Nephron (organoid): ENCODE results near the gene MACC1.
A peak's percentile ranks its signal among the peaks of the same experiment; 100 is the strongest.

Experiments
- H3K27ac Mint-ChIP-seq, 3 experiments: 2 replicates each; pipeline ENCODE4 v1.8.0; 2020; ENCODE audit warnings: mixed read lengths in 3 of 3, mild to moderate bottlenecking in 2 of 3, moderate library complexity in 1 of 3
- H3K27me3 Mint-ChIP-seq: 2 replicates; pipeline ENCODE4 v1.8.0; 2021; ENCODE audit warnings: low read depth, mild to moderate bottlenecking, moderate library complexity, mixed read lengths
- H3K36me3 Mint-ChIP-seq: 2 replicates; pipeline ENCODE4 v1.8.0; 2020; ENCODE audit warnings: low read depth, mixed read lengths
- H3K4me1 Mint-ChIP-seq: 2 replicates; pipeline ENCODE4 v1.8.0; 2020; ENCODE audit warnings: mixed read lengths
- H3K4me3 Mint-ChIP-seq, 3 experiments: 2 replicates each; pipeline ENCODE4 v1.8.0; 2020; ENCODE audit warnings: mild to moderate bottlenecking in 3 of 3, mixed read lengths in 3 of 3, moderate library complexity in 2 of 3
- H3K9me3 Mint-ChIP-seq: 2 replicates; pipeline ENCODE4 v1.8.0; 2020; ENCODE audit warnings: mixed read lengths
- TF ChIP-seq, protein P1 (sequence below), 3 experiments: fragments of 200-600 bp; sonication (generic); IDR thresholded peaks; one replicate each; pipeline ENCODE4 v1.5.0; 2021; ENCODE audit warnings: antibody characterized with exemption in 3 of 3; ENCODE audit not compliant: unreplicated experiment in 3 of 3

Gene MACC1, protein sequence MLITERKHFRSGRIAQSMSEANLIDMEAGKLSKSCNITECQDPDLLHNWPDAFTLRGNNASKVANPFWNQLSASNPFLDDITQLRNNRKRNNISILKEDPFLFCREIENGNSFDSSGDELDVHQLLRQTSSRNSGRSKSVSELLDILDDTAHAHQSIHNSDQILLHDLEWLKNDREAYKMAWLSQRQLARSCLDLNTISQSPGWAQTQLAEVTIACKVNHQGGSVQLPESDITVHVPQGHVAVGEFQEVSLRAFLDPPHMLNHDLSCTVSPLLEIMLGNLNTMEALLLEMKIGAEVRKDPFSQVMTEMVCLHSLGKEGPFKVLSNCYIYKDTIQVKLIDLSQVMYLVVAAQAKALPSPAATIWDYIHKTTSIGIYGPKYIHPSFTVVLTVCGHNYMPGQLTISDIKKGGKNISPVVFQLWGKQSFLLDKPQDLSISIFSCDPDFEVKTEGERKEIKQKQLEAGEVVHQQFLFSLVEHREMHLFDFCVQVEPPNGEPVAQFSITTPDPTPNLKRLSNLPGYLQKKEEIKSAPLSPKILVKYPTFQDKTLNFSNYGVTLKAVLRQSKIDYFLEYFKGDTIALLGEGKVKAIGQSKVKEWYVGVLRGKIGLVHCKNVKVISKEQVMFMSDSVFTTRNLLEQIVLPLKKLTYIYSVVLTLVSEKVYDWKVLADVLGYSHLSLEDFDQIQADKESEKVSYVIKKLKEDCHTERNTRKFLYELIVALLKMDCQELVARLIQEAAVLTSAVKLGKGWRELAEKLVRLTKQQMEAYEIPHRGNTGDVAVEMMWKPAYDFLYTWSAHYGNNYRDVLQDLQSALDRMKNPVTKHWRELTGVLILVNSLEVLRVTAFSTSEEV

DNA sequence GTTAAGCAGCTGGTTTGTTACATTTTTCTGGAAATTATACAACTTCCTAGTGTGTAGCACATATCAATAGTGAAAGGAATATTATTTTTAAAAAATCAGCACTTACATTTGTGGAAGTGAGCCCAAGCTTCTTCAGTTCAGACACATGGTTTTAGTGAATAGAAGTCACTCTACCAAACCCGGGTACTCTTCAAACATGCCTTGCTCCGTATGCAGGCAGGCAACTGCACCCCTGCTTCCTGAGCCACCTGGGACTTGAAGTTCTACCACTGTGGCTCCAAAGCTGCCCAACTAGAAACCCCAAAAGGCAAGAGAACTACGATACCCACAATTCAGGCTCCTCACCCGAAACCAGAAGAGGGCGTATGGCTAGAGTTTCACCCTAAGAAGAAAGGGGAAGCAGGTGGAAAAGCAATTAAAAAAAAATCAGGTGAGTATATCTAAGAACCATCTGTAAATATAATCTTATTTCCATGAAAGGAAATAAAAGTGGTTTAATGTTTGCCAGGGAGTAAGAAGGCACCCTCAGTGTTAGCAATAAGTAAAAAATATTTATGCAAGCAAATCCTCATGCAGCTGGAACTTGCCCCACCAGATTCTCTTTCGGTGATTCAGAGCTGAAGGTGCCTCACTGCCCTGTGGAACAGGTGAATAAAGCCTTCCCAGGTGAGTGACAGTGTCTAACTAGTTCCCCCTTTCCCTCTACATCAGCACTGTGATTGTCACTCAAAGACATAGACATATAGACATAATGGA lies at the start of gene MACC1:
TSS of gene MACC1 (minus strand) at position 192 of the 756 bp plus-strand sequence. CDS start 55,522 bp downstream, outside the sequence.
- Mint-ChIP-seq H3K36me3 (no peaks in the 10 kb centered on the region), H3K9me3 (peaks cover 4% of the 10 kb centered on the region), H3K27ac (peak within 1 kb of the TSS; percentile 86 to 97 (median 88)), H3K4me3 (peak within 1 kb of the TSS; percentile 24 to 62 (median 59)), H3K27me3 (peaks cover 3% of the 10 kb centered on the region), H3K4me1 (no peaks in the 10 kb centered on the region)
- TF ChIP-seq, protein P1, sequence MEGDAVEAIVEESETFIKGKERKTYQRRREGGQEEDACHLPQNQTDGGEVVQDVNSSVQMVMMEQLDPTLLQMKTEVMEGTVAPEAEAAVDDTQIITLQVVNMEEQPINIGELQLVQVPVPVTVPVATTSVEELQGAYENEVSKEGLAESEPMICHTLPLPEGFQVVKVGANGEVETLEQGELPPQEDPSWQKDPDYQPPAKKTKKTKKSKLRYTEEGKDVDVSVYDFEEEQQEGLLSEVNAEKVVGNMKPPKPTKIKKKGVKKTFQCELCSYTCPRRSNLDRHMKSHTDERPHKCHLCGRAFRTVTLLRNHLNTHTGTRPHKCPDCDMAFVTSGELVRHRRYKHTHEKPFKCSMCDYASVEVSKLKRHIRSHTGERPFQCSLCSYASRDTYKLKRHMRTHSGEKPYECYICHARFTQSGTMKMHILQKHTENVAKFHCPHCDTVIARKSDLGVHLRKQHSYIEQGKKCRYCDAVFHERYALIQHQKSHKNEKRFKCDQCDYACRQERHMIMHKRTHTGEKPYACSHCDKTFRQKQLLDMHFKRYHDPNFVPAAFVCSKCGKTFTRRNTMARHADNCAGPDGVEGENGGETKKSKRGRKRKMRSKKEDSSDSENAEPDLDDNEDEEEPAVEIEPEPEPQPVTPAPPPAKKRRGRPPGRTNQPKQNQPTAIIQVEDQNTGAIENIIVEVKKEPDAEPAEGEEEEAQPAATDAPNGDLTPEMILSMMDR (IDR thresholded peaks at IDR 0.05; ENCODE audit: unreplicated experiment in 3 of 3) = peak in 1 of 3 experiments; percentile 29

DNA sequence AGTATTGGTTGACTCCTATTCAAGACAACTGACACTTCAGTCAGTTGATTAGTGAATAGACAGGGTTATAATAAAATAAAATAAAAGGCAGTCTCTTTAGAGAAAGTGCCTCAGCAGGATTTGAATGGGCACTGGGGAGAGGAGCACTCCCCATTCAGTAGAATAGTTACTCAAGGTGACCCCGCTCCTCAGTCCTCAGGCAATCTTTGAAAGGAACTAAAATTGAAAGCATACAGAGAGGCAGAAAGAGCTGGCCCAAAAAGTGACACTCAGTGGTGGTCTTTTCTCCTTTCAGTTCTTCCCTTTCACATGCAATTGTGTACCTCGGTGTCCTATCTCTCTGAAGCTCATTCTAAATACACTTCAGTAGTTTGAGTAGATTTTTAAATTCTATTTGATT lies 47.4 kb upstream of the MACC1 start:
- no peaks in the 10 kb centered on the region for H3K36me3 Mint-ChIP-seq
- no peak overlapping the region for H3K27ac Mint-ChIP-seq
- no peaks in the 10 kb centered on the region for H3K9me3 Mint-ChIP-seq
- H3K4me1 Mint-ChIP-seq = no peaks in the 10 kb centered on the region
- no peak overlapping the region for H3K4me3 Mint-ChIP-seq
- TF ChIP-seq, protein P1 (IDR thresholded peaks at IDR 0.05; ENCODE audit: unreplicated experiment in 3 of 3) = no peak
- H3K27me3 Mint-ChIP-seq = no peaks in the 10 kb centered on the region

DNA sequence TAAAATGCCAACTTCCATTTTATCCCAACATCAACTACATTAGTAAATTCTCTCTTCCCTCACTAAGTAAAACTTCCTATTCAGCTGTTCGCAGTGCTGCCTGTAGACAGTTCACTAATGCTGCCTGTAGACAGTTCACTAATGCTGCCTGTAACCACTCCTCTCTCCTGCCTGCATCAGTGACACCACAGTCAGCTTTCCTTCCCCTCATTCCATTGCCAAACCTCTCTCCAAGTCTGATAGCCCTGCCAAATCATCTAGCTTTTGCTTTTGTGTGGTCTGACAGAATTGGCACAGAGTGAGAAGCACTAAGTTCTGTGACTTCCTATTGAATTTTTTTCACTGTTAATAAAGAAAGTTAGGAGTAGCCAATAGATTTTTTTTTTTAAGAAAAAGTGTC lies 43.0 kb upstream of the MACC1 start:
- TF ChIP-seq, protein P1 (IDR thresholded peaks at IDR 0.05; ENCODE audit: unreplicated experiment in 3 of 3) = no peak
- no peak overlapping the region for H3K27ac Mint-ChIP-seq
- no peaks in the 10 kb centered on the region for H3K36me3 Mint-ChIP-seq
- no peaks in the 10 kb centered on the region for H3K4me1 Mint-ChIP-seq
- H3K9me3 Mint-ChIP-seq = no peaks in the 10 kb centered on the region
- H3K4me3 Mint-ChIP-seq = no peak overlapping the region
- no peaks in the 10 kb centered on the region for H3K27me3 Mint-ChIP-seq

DNA sequence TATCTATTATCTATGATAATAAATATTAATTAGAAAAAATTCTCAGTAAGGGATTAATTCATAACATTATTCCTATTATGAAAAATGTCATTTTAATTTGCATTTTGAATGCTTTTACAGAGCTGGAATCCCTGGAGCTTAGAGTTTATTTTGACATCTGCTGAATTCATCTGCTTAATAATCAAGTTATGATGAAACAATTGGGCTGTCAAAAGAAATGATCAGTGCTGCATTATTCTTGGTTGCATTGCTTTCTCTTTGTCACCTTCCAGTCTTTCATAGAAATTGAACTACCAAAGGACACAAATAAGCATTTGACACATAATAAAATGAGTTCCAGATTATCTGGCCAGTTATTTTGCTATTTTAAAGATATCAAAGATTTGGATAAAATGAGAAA lies 40.0 kb upstream of the MACC1 start:
- Mint-ChIP-seq H3K27me3 (no peaks in the 10 kb centered on the region), H3K4me3 (no peak overlapping the region), H3K27ac (no peak overlapping the region), H3K36me3 (no peaks in the 10 kb centered on the region), H3K9me3 (no peaks in the 10 kb centered on the region), H3K4me1 (no peaks in the 10 kb centered on the region)
- TF ChIP-seq, protein P1 (IDR thresholded peaks at IDR 0.05; ENCODE audit: unreplicated experiment in 3 of 3) = no peak

DNA sequence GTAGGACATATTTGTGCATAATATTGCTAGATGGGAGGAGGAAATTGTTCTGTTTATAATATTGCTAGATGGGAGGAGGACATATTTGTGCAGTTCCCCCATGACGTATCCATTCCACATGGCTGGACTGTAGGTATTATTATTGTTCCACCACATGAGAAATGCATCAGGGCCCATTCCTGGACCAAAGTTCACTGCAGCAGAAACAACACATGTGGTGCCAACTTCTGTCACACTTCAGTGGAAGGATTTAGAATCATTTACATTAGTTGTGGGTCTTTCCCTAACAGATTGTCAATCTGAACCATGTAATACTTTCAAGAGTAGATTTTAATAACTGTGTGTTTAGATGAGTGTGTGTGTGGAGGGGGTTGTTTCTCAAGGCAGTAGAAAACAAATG lies 32.7 kb upstream of the MACC1 start:
- no peaks in the 10 kb centered on the region for H3K27me3 Mint-ChIP-seq
- H3K4me1 Mint-ChIP-seq = peaks cover 9% of the 10 kb centered on the region
- no peaks in the 10 kb centered on the region for H3K9me3 Mint-ChIP-seq
- TF ChIP-seq, protein P1 (IDR thresholded peaks at IDR 0.05; ENCODE audit: unreplicated experiment in 3 of 3) = no peak
- H3K36me3 Mint-ChIP-seq = no peaks in the 10 kb centered on the region
- no peak overlapping the region for H3K4me3 Mint-ChIP-seq
- H3K27ac Mint-ChIP-seq = peak overlapping the region; percentile 89 to 96 (median 95)
